Mucosa of stomach (tissue), 1 donor: Measurements from ENCODE around the gene TIGD7.

ENCODE experiments used
- H3K27me3 ChIP-seq: one replicate; pipeline ENCODE4 v1.7.0; 2013; ENCODE audit warnings: mild to moderate bottlenecking, low read length; ENCODE audit not compliant: control insufficient read depth, insufficient read depth
- H3K36me3 ChIP-seq: one replicate; pipeline ENCODE4 v1.7.0; 2013; ENCODE audit warnings: low read length; ENCODE audit not compliant: control insufficient read depth, insufficient read depth
- H3K4me1 ChIP-seq: one replicate; pipeline ENCODE4 v1.7.0; 2013; ENCODE audit warnings: mild to moderate bottlenecking, low read length; ENCODE audit not compliant: control insufficient read depth, insufficient read depth
- H3K4me3 ChIP-seq: one replicate; pipeline ENCODE4 v1.7.0; 2013; ENCODE audit warnings: low read length
- H3K9ac ChIP-seq: one replicate; pipeline ENCODE4 v1.7.0; 2013; ENCODE audit warnings: mild to moderate bottlenecking, low read length, moderate library complexity
- H3K9me3 ChIP-seq: one replicate; pipeline ENCODE4 v1.7.0; 2013; ENCODE audit warnings: mild to moderate bottlenecking, low read length, moderate library complexity; ENCODE audit not compliant: control insufficient read depth
- donor health status: Pancreatic carcinoma.

The TIGD7 gene

DNA sequence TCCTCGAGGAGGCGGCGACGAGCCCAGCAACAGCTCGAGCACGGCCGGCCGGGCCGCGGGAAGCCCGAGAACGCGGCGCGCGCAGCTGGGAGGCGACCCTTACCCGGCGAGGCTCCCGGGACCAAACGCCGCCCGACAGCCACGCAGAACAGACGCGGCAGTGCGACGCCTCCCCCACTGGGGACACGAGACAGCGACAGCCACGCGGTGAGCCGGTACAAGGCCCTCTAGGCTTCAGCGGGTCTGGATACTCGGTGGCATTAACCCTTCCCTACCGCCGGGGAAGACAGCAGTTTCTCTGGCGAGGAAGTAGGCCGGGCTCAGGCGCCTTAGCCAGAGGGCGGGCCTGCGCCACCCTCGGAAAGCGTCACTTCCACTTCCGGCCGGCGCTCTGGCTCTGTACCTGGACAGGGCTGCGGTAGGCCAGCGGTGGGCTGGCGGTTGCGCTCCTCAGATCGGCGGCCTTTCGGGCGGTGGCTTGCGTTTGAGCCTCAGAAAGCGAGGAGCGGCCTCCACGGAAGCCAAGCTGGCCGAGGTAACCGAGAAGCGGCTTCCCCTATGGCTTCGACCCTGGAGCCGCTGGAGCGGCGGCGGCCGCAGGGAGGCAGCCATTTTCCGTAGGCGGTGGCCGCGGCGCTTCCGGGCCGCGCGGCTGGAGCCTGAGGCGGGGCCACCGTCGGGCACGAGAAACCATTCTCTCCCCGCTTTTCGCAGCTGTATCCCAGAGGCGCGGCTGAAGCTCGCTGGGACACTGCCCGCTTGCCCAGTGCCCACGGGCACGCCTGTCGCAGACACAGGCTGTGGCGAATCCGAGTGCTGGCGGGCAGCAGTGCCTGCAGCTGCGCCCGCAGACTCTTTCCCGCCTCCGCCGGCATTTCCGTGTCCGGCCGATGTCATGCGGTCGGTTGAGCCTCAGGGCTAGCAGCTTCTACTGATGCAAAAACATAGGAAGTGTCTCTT, at the start of gene TIGD7, which contains the start of gene ZNF75A:
TSS of gene TIGD7 (minus strand) at position 322 of the 960 bp plus-strand sequence. CDS start 4,816 bp downstream, outside the sequence.
TSS of gene ZNF75A (plus strand) at position 389 of the 960 bp plus-strand sequence. CDS start 2,932 bp downstream, outside the sequence.
- Histone ChIP-seq H3K36me3 (peaks cover 7% of the 10 kb centered on the region), H3K9me3 (peaks cover 54% of the 10 kb centered on the region), H3K4me3 (peak within 1 kb of the TSS; percentile 75), H3K4me1 (peaks cover 6% of the 10 kb centered on the region), H3K27me3 (no peaks in the 10 kb centered on the region), H3K9ac (peak within 1 kb of the TSS; percentile 78)

DNA sequence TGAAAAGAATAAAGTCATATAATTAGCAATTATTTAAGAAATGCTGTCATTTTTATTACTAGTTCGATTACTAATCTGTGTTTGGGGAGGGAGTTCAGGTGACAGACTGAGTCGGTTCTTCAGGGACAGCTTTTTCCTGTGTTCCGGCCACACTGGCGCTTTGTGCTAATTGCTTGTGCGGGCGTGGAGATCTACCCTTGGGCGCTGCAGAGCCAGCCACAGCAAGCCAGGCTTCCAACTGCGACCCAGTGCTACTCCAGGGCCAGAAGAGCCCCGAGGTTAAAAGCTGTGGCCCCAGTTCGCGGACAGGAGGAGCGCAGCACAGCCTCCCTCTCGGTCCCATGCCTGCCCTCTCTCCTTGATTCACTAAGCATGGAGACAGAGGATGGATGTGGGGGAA, 43.9 kb upstream of the TIGD7 start:
- H3K4me3 ChIP-seq = no peak overlapping the region
- H3K9me3 ChIP-seq = no peaks in the 10 kb centered on the region
- no peaks in the 10 kb centered on the region for H3K27me3 ChIP-seq
- H3K36me3 ChIP-seq = no peaks in the 10 kb centered on the region
- H3K4me1 ChIP-seq = no peaks in the 10 kb centered on the region
- H3K9ac ChIP-seq = no peak overlapping the region

- no peaks in the 10 kb centered on the region for H3K4me1 ChIP-seq
- H3K27me3 ChIP-seq = no peaks in the 10 kb centered on the region
- no peaks in the 10 kb centered on the region for H3K9me3 ChIP-seq
- H3K4me3 ChIP-seq = no peak overlapping the region
- no peaks in the 10 kb centered on the region for H3K36me3 ChIP-seq
- H3K9ac ChIP-seq = no peak overlapping the region
These were observed 43.4 kb upstream of the TIGD7 start for GRCh38 chr16:3348547-3349167.

DNA sequence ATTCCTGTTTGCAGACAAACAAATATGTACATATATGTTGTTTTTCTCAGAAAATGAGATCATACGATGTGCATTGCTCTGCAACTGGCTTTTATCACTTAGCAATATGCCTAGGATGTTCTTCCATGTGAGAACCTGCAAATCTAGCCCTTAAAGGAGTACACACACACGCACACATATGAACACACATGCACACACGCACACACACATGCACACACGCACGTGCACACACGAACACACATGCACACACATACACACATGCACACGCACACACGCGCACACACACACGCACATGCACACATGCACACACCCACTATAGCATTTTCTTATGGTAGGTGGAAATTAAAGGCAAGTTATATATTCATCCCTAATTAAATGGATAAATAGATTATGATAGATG, 42.4 kb upstream of the TIGD7 start:
- Histone ChIP-seq H3K9ac (no peak overlapping the region), H3K27me3 (no peaks in the 10 kb centered on the region), H3K4me1 (no peaks in the 10 kb centered on the region), H3K4me3 (no peak overlapping the region), H3K36me3 (no peaks in the 10 kb centered on the region), H3K9me3 (no peaks in the 10 kb centered on the region)

DNA sequence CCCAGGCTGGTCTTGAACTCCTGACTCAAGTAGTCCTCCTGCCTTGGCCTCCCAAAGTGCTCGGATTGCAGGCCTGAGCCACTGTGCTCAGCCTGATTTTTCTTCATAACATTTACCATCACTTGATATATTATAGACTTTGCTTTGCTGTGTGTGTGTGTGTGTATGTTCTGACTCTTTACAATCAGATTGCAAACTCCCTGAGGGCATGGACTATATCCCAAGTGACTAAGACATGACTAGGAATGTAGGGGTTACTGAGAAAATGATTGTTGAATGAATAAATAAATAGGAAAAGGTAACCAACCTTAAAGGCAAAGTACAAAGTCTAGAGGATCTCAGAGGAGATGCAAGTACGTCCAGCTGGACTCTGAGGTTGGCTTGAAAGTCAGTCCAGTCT, 40.8 kb upstream of the TIGD7 start:
- H3K4me3 ChIP-seq = no peak overlapping the region
- no peaks in the 10 kb centered on the region for H3K9me3 ChIP-seq
- H3K9ac ChIP-seq = no peak overlapping the region
- H3K36me3 ChIP-seq = no peaks in the 10 kb centered on the region
- no peaks in the 10 kb centered on the region for H3K4me1 ChIP-seq
- no peaks in the 10 kb centered on the region for H3K27me3 ChIP-seq

DNA sequence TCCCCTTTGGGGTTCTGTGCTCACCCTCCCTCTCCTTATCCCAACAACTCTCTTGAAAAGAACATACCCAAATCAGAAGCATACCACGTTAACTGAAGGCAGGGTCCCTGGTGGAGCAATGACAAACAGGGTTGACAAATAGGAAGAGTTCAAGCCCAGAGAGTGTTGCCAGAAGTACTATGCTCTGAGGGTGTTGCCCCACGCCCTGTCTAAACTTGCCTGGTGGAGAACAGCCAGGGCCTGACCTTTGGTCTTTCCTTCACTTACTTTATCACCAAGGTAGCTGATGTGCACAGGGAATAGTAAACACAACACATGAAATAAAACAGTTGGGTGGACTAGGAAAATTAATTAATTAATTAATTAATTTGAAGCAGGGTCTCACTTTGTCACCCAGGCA, 23.4 kb upstream of the TIGD7 start:
- H3K27me3 ChIP-seq = no peaks in the 10 kb centered on the region
- no peaks in the 10 kb centered on the region for H3K9me3 ChIP-seq
- no peaks in the 10 kb centered on the region for H3K36me3 ChIP-seq
- no peak overlapping the region for H3K9ac ChIP-seq
- H3K4me1 ChIP-seq = peaks cover 4% of the 10 kb centered on the region
- H3K4me3 ChIP-seq = no peak overlapping the region

- no peaks in the 10 kb centered on the region for H3K27me3 ChIP-seq
- H3K36me3 ChIP-seq = no peaks in the 10 kb centered on the region
- H3K9ac ChIP-seq = no peak overlapping the region
- H3K4me3 ChIP-seq = no peak overlapping the region
- H3K4me1 ChIP-seq = peaks cover 4% of the 10 kb centered on the region
- H3K9me3 ChIP-seq = no peaks in the 10 kb centered on the region
These were observed 22.9 kb upstream of the TIGD7 start for GRCh38 chr16:3328104-3328503.

DNA sequence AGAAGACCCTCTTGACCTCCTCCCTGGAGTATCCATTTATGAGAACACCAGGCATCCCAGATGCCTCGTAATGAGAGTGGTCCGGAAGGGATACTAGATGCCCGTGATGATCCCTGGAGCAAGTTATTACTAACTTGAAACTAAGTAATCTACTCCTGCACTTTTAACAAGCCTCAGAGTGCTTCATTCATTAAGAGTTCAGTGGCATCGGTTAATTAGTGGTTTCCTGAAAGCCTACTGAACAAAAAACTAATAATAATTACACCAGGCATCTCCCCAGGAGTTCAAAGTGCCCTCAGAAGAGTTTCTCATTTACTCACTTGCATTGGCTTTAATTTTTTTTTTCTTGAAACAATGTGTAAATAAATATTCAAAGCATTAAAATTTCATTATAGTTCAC, 22.3 kb upstream of the TIGD7 start:
- Histone ChIP-seq H3K36me3 (no peaks in the 10 kb centered on the region), H3K4me1 (peaks cover 4% of the 10 kb centered on the region), H3K9me3 (no peaks in the 10 kb centered on the region), H3K9ac (no peak overlapping the region), H3K27me3 (no peaks in the 10 kb centered on the region), H3K4me3 (no peak overlapping the region)

- Histone ChIP-seq H3K4me1 (no peaks in the 10 kb centered on the region), H3K27me3 (no peaks in the 10 kb centered on the region), H3K9me3 (peaks cover 22% of the 10 kb centered on the region), H3K36me3 (no peaks in the 10 kb centered on the region), H3K4me3 (no peak overlapping the region), H3K9ac (no peak overlapping the region)
These were observed 16.6 kb upstream of the TIGD7 start for GRCh38 chr16:3321816-3322215.

- H3K27me3 ChIP-seq = no peaks in the 10 kb centered on the region
- H3K4me1 ChIP-seq = no peaks in the 10 kb centered on the region
- no peak overlapping the region for H3K4me3 ChIP-seq
- peaks cover 30% of the 10 kb centered on the region for H3K9me3 ChIP-seq
- H3K36me3 ChIP-seq = peaks cover 7% of the 10 kb centered on the region
- H3K9ac ChIP-seq = no peak overlapping the region
These were observed 12.2 kb upstream of the TIGD7 start for GRCh38 chr16:3317315-3317999.

DNA sequence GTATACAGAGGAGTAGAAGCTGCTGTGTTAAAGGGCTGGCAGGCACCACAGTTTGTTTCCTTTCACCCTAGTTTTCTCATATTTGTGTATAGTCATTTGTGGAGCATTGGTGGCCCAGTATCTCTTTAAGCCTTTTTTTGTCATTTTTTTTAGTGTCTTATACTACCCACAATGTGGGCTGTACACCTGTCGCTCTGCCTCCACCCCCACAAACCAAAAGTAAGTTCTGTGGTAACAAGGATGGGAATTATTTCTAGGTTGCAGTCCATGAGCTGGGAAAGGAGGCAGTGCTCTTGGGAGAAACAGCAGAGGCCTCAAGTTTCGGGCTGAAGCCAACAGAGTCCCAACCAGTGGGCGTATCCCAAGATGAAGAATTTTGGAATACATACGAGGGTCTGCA, 6.3 kb upstream of the TIGD7 start:
- H3K4me1 ChIP-seq = no peaks in the 10 kb centered on the region
- H3K9ac ChIP-seq = no peak overlapping the region
- H3K9me3 ChIP-seq = peaks cover 36% of the 10 kb centered on the region
- peaks cover 12% of the 10 kb centered on the region for H3K36me3 ChIP-seq
- no peaks in the 10 kb centered on the region for H3K27me3 ChIP-seq
- H3K4me3 ChIP-seq = no peak overlapping the region

- peaks cover 7% of the 10 kb centered on the region for H3K36me3 ChIP-seq
- no peaks in the 10 kb centered on the region for H3K27me3 ChIP-seq
- H3K4me1 ChIP-seq = peaks cover 6% of the 10 kb centered on the region
- peak overlapping the region; percentile 78 for H3K9ac ChIP-seq
- H3K4me3 ChIP-seq = peak overlapping the region; percentile 75
- peaks cover 54% of the 10 kb centered on the region for H3K9me3 ChIP-seq
These were observed 848 bp upstream of the TIGD7 start for GRCh38 chr16:3306078-3306477.
